CD14-positive monocyte (primary cell): ENCODE measurements around the gene GPR132. TPM values are rescaled to one million over a fixed set of nuclear protein-coding genes. Genes with fewer than 3 reads are reported as not detected.

Source experiments
- DNase-seq, 3 donors: peaks; one replicate each; pipeline ENCODE4 v3.0.0-alpha.2; 2011 to 2022
- H2AFZ ChIP-seq: 2 replicates; pipeline ENCODE4 v1.6.0; 2012; ENCODE audit warnings: mild to moderate bottlenecking, low read depth, low read length, inconsistent platforms; ENCODE audit not compliant: insufficient read depth, poor library complexity, severe bottlenecking
- H3K27ac ChIP-seq, 2 donors: 1 replicate in 1 of 2; 2 replicates in 1 of 2; pipeline ENCODE4 v1.5.1; 2012 to 2013; ENCODE audit warnings: low read length in 2 of 2, control low read depth in 1 of 2, inconsistent platforms in 1 of 2, low read depth in 1 of 2, mild to moderate bottlenecking in 1 of 2
- H3K27me3 ChIP-seq, 2 donors: one replicate each; pipeline versions ENCODE4 v1.6.0 to v1.6.1; 2011 to 2013; ENCODE audit warnings: low read length in 2 of 2; ENCODE audit not compliant: control insufficient read depth in 2 of 2, insufficient read depth in 2 of 2
- H3K36me3 ChIP-seq, 2 donors: replicated peaks in 1 of 2; 1 replicate in 1 of 2; 2 replicates in 1 of 2; pipeline versions ENCODE4 v1.5.1 to v1.6.1; 2012 to 2013; ENCODE audit warnings: low read length in 2 of 2, control low read depth in 1 of 2, inconsistent platforms in 1 of 2, mild to moderate bottlenecking in 1 of 2; ENCODE audit not compliant: insufficient read depth in 2 of 2, control insufficient read depth in 1 of 2
- H3K4me1 ChIP-seq, 2 donors: 1 replicate in 1 of 2; 2 replicates in 1 of 2; pipeline versions ENCODE4 v1.5.1 to v1.6.1; 2012 to 2013; ENCODE audit warnings: low read length in 2 of 2, control low read depth in 1 of 2, inconsistent platforms in 1 of 2, mild to moderate bottlenecking in 1 of 2, moderate library complexity in 1 of 2; ENCODE audit not compliant: insufficient read depth in 2 of 2, control insufficient read depth in 1 of 2
- H3K4me2 ChIP-seq: replicated peaks from 2 replicates; pipeline ENCODE3; 2012; ENCODE audit warnings: low read length, moderate library complexity, mild to moderate bottlenecking; ENCODE audit not compliant: poor library complexity, severe bottlenecking; ENCODE audit errors: extremely low read depth
- H3K4me3 ChIP-seq, 3 experiments: fragments of 200-600 bp in 1 of 3; sonication (generic) in 1 of 3; replicated peaks in 1 of 3; 1 replicate in 2 of 3; 2 replicates in 1 of 3; pipeline ENCODE4 v1.5.1; 2011 to 2013; ENCODE audit warnings: low read length in 3 of 3, mild to moderate bottlenecking in 3 of 3, control low read depth in 2 of 3, low read depth in 2 of 3, inconsistent platforms in 1 of 3, moderate library complexity in 1 of 3
- H3K79me2 ChIP-seq: 2 replicates; pipeline ENCODE4 v1.6.0; 2012; ENCODE audit warnings: mild to moderate bottlenecking, control low read depth, inconsistent platforms, low read length, moderate library complexity; ENCODE audit not compliant: insufficient read depth
- H3K9ac ChIP-seq: 2 replicates; pipeline ENCODE4 v1.6.0; 2017; ENCODE audit warnings: low read length, mild to moderate bottlenecking; ENCODE audit not compliant: insufficient read depth, poor library complexity, severe bottlenecking
- H3K9me3 ChIP-seq, 2 donors: replicated peaks in 1 of 2; 1 replicate in 1 of 2; 2 replicates in 1 of 2; pipeline versions ENCODE4 v1.5.1 to v1.6.1; 2012 to 2013; ENCODE audit warnings: low read length in 2 of 2, control low read depth in 1 of 2; ENCODE audit not compliant: control insufficient read depth in 1 of 2, insufficient read depth in 1 of 2
- H4K20me1 ChIP-seq: 2 replicates; pipeline ENCODE4 v1.6.0; 2012; ENCODE audit warnings: mild to moderate bottlenecking, low read length, control low read depth, moderate library complexity; ENCODE audit not compliant: insufficient read depth
- H3K27ac Mint-ChIP-seq, 7 donors: one replicate each; pipeline ENCODE4 v1.8.0; 2020; ENCODE audit warnings: mild to moderate bottlenecking in 7 of 7, mixed read lengths in 7 of 7, moderate library complexity in 6 of 7, inconsistent platforms in 2 of 7
- H3K27me3 Mint-ChIP-seq, 3 donors: one replicate each; pipeline ENCODE4 v1.8.0; 2021 to 2022; ENCODE audit warnings: low read depth in 3 of 3, mild to moderate bottlenecking in 3 of 3, mixed read lengths in 3 of 3, moderate library complexity in 3 of 3, inconsistent platforms in 1 of 3
- H3K36me3 Mint-ChIP-seq, 2 donors: one replicate each; pipeline ENCODE4 v1.8.0; 2020; ENCODE audit warnings: mixed read lengths in 2 of 2, inconsistent platforms in 1 of 2, mild to moderate bottlenecking in 1 of 2
- H3K4me1 Mint-ChIP-seq: one replicate; pipeline ENCODE4 v1.8.0; 2020; ENCODE audit warnings: mild to moderate bottlenecking, mixed read lengths
- H3K4me3 Mint-ChIP-seq, 2 donors: one replicate each; pipeline ENCODE4 v1.8.0; 2020; ENCODE audit warnings: mild to moderate bottlenecking in 2 of 2, mixed read lengths in 2 of 2, moderate library complexity in 1 of 2
- H3K9me3 Mint-ChIP-seq, 7 donors: one replicate each; pipeline ENCODE4 v1.8.0; 2020 to 2022; ENCODE audit warnings: mixed read lengths in 7 of 7, mild to moderate bottlenecking in 6 of 7, moderate library complexity in 6 of 7, inconsistent platforms in 2 of 7
- whole genome bisulfite sequencing: methylation state at CpG from one replicate; pipeline ENCODE4 v1.1.5; 2013; ENCODE audit warnings: missing lambda C conversion rate; ENCODE audit not compliant: insufficient coverage; 5-methylcytosine and 5-hydroxymethylcytosine counted together
- intact Hi-C, 2 donors: fragments of 100-400 bp; cut with micrococcal nuclease; formaldehyde crosslinking; loops; one replicate each; pipeline versions ENCODE4 v1.15.0 to v1.15.1; 2023
- polyA plus RNA-seq, 3 donors: library from polyadenylated mRNA; depleted of rRNA in 1 of 3; unstranded in 2 of 3; stranded (reverse) in 1 of 3; fragments of 300-500 nt in 2 of 3; fragments of >200 nt in 1 of 3; fragmentation: Illumina TruSeq in 2 of 3; gene quantifications; 1 replicate in 2 of 3; 2 replicates in 1 of 3; pipeline ENCODE4 v1.2.3, GENCODE V29; 2012 to 2021
- TF ChIP-seq, protein P1 (sequence below): fragments of 200-600 bp; IDR thresholded peaks from one replicate; pipeline ENCODE4 v1.8.0; 2022; ENCODE audit warnings: antibody characterized with exemption, mild to moderate bottlenecking

GPR132 gene
- polyA plus RNA-seq, 3 donors: 6.3 to 19.0 (median 13.0) TPM

GRCh38 chr14:105015905-105016304 is 49.3 kb downstream of the GPR132 start:
- Histone ChIP-seq H3K4me2 (no peak overlapping the region), H3K9ac (no peak overlapping the region), H4K20me1 (peaks cover 45% of the 10 kb centered on the region), H3K9me3 (no peaks in the 10 kb centered on the region), H3K4me3 (no peak overlapping the region), H3K4me1 (peaks cover 16 to 45% of the 10 kb centered on the region in 2 donors), H3K36me3 (peaks cover 10 to 15% of the 10 kb centered on the region in 2 donors), H2AFZ (no peak overlapping the region), H3K79me2 (peaks cover 100% of the 10 kb centered on the region), H3K27ac (peak overlapping the region in 1 of 2 donors; percentile 33), H3K27me3 (no peaks in the 10 kb centered on the region)
- H3K4me1 Mint-ChIP-seq: peaks cover 72% of the 10 kb centered on the region
- peaks cover 0 to 2% (median 0%) of the 10 kb centered on the region in 3 donors for H3K27me3 Mint-ChIP-seq
- TF ChIP-seq, protein P1, sequence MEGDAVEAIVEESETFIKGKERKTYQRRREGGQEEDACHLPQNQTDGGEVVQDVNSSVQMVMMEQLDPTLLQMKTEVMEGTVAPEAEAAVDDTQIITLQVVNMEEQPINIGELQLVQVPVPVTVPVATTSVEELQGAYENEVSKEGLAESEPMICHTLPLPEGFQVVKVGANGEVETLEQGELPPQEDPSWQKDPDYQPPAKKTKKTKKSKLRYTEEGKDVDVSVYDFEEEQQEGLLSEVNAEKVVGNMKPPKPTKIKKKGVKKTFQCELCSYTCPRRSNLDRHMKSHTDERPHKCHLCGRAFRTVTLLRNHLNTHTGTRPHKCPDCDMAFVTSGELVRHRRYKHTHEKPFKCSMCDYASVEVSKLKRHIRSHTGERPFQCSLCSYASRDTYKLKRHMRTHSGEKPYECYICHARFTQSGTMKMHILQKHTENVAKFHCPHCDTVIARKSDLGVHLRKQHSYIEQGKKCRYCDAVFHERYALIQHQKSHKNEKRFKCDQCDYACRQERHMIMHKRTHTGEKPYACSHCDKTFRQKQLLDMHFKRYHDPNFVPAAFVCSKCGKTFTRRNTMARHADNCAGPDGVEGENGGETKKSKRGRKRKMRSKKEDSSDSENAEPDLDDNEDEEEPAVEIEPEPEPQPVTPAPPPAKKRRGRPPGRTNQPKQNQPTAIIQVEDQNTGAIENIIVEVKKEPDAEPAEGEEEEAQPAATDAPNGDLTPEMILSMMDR: no peak
- H3K36me3 Mint-ChIP-seq: peaks cover 25 to 28% of the 10 kb centered on the region in 2 donors
- H3K4me3 Mint-ChIP-seq: no peak overlapping the region
- H3K27ac Mint-ChIP-seq: peak overlapping the region in 6 of 7 donors; percentile 33 to 83 (median 66)
- H3K9me3 Mint-ChIP-seq: no peaks in the 10 kb centered on the region
- DNase-seq: no peak
- WGBS: 77% methylated on average over 5 of the region's 6 CpGs
- intact Hi-C loops: loop anchor here in 1 of 2 donors (5.0 kb wide), 1 partner anchor 39 kb away; the partner anchor contains the start of gene AHNAK2

DNA sequence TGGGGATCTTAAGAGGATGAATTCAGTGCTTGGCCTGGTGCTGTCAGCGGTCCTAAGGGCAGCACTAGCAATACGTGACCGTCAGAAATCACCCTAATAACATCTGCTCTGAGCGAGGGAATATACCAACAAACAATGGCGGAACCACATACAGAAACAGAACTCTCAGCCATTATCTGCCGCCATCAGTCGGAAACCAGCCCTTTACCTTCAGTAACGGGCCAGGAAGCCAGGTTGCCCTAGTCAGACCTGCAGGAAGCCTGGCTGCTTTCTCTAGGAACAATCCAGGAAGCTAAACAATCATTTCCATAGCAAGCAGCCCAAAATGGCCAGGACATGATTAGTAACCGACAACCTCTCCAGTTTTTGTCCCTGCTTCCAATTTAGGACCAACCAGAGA is 50.0 kb downstream of the GPR132 start:
- Histone ChIP-seq H3K9ac (no peak overlapping the region), H3K27me3 (no peaks in the 10 kb centered on the region), H3K4me3 (peak overlapping the region in 1 of 3 experiments; percentile 5), H3K4me1 (peaks cover 16 to 43% of the 10 kb centered on the region in 2 donors), H2AFZ (no peak overlapping the region), H3K27ac (peak overlapping the region in 1 of 2 donors; percentile 63), H4K20me1 (peaks cover 45% of the 10 kb centered on the region), H3K4me2 (no peak overlapping the region), H3K79me2 (peaks cover 100% of the 10 kb centered on the region), H3K36me3 (peaks cover 15 to 21% of the 10 kb centered on the region in 2 donors), H3K9me3 (no peaks in the 10 kb centered on the region)
- Mint-ChIP-seq H3K27ac (peak overlapping the region; percentile 45 to 89 (median 63)), H3K4me3 (no peak overlapping the region), H3K9me3 (no peaks in the 10 kb centered on the region), H3K27me3 (peaks cover 0 to 4% (median 0%) of the 10 kb centered on the region in 3 donors), H3K4me1 (peaks cover 72% of the 10 kb centered on the region), H3K36me3 (peaks cover 32 to 34% of the 10 kb centered on the region in 2 donors)
- TF ChIP-seq, protein P1: no peak
- intact Hi-C loops: loop anchor here in 1 of 2 donors (5.0 kb wide), 1 partner anchor 38 kb away; the partner anchor contains the start of gene AHNAK2
- no peak for DNase-seq
- 33% methylated on average over 8 of the region's 9 CpGs for whole genome bisulfite sequencing
